Astrocyte (in vitro differentiated cells and primary cell): ENCODE measurements around the gene ZDHHC8. TPM values are rescaled to one million over a fixed set of nuclear protein-coding genes. Genes with fewer than 3 reads are reported as not detected.

Source experiments
- DNase-seq: peaks from one replicate; pipeline ENCODE4 v3.0.0-alpha.2; 2010; ENCODE audit warnings: low read depth
- FAIRE-seq: peaks from 2 replicates; lab custom pipeline; 2011; peaks lifted over from hg19 to GRCh38; lab: Jason Lieb, UNC
- H2AFZ ChIP-seq: 2 replicates; pipeline ENCODE4 v1.6.0; 2012; ENCODE audit warnings: low read depth, low read length, inconsistent platforms
- H3K27ac ChIP-seq: 2 replicates; pipeline ENCODE4 v1.5.1; 2011; ENCODE audit warnings: low read depth, low read length, inconsistent platforms
- H3K27me3 ChIP-seq: 2 replicates; pipeline ENCODE4 v1.6.0; 2011; ENCODE audit warnings: low read length, inconsistent platforms; ENCODE audit not compliant: insufficient read depth
- H3K36me3 ChIP-seq: 2 replicates; pipeline ENCODE4 v1.5.1; 2011; ENCODE audit warnings: low read length, inconsistent platforms; ENCODE audit not compliant: insufficient read depth
- H3K4me1 ChIP-seq: 2 replicates; pipeline ENCODE4 v1.5.1; 2011; ENCODE audit warnings: low read length, inconsistent platforms; ENCODE audit not compliant: insufficient read depth
- H3K4me2 ChIP-seq: 2 replicates; pipeline ENCODE4 v1.6.0; 2012; ENCODE audit warnings: low read length, inconsistent platforms
- H3K4me3 ChIP-seq: 2 replicates; pipeline ENCODE4 v1.5.1; 2011; ENCODE audit warnings: low read depth, mild to moderate bottlenecking, low read length, inconsistent platforms; ENCODE audit not compliant: insufficient read depth
- H3K79me2 ChIP-seq: 2 replicates; pipeline ENCODE4 v1.6.0; 2012; ENCODE audit warnings: mild to moderate bottlenecking, low read length, inconsistent platforms; ENCODE audit not compliant: insufficient read depth
- H3K9ac ChIP-seq: 2 replicates; pipeline ENCODE4 v1.6.0; 2012; ENCODE audit warnings: mild to moderate bottlenecking, low read length, inconsistent platforms
- H3K9me3 ChIP-seq: 2 replicates; pipeline ENCODE4 v1.5.1; 2012; ENCODE audit warnings: low read depth, mild to moderate bottlenecking, low read length, inconsistent platforms; ENCODE audit not compliant: insufficient read depth
- H4K20me1 ChIP-seq: 2 replicates; pipeline ENCODE4 v1.6.0; 2012; ENCODE audit warnings: low read length, inconsistent platforms; ENCODE audit not compliant: insufficient read depth
- H3K27ac Mint-ChIP-seq: one replicate; pipeline ENCODE4 v1.8.0; 2021; ENCODE audit warnings: mild to moderate bottlenecking, mixed read lengths; ENCODE audit not compliant: unreplicated experiment
- H3K27me3 Mint-ChIP-seq: one replicate; pipeline ENCODE4 v1.8.0; 2021; ENCODE audit warnings: low read depth, mixed read lengths; ENCODE audit not compliant: unreplicated experiment
- H3K36me3 Mint-ChIP-seq: one replicate; pipeline ENCODE4 v1.8.0; 2021; ENCODE audit warnings: low read depth, mixed read lengths; ENCODE audit not compliant: unreplicated experiment
- H3K4me1 Mint-ChIP-seq: one replicate; pipeline ENCODE4 v1.8.0; 2021; ENCODE audit warnings: low read depth, mixed read lengths; ENCODE audit not compliant: unreplicated experiment
- H3K4me3 Mint-ChIP-seq: one replicate; pipeline ENCODE4 v1.8.0; 2021; ENCODE audit warnings: mild to moderate bottlenecking, moderate library complexity, mixed read lengths; ENCODE audit not compliant: unreplicated experiment
- H3K9me3 Mint-ChIP-seq: one replicate; pipeline ENCODE4 v1.8.0; 2021; ENCODE audit warnings: mild to moderate bottlenecking, mixed read lengths; ENCODE audit not compliant: unreplicated experiment
- EZH2 ChIP-seq: IDR thresholded peaks from 2 replicates; pipeline ENCODE4 v1.6.1; 2012; ENCODE audit warnings: mild to moderate bottlenecking, low read length, inconsistent platforms; ENCODE audit not compliant: insufficient read depth
- total RNA-seq: library from RNA; stranded (reverse); gene quantifications from 2 replicates; pipeline ENCODE4 v1.2.1, GENCODE V29; 2021
- TF ChIP-seq, protein P1 (sequence below): IDR thresholded peaks from 2 replicates; pipeline ENCODE4 v1.5.1; 2011; ENCODE audit warnings: low read depth, mild to moderate bottlenecking, inconsistent platforms, low read length, moderate library complexity; ENCODE audit not compliant: insufficient read depth

ZDHHC8 gene
- total RNA-seq, 1 donor from 2014 or later = 88.3 TPM

DNA sequence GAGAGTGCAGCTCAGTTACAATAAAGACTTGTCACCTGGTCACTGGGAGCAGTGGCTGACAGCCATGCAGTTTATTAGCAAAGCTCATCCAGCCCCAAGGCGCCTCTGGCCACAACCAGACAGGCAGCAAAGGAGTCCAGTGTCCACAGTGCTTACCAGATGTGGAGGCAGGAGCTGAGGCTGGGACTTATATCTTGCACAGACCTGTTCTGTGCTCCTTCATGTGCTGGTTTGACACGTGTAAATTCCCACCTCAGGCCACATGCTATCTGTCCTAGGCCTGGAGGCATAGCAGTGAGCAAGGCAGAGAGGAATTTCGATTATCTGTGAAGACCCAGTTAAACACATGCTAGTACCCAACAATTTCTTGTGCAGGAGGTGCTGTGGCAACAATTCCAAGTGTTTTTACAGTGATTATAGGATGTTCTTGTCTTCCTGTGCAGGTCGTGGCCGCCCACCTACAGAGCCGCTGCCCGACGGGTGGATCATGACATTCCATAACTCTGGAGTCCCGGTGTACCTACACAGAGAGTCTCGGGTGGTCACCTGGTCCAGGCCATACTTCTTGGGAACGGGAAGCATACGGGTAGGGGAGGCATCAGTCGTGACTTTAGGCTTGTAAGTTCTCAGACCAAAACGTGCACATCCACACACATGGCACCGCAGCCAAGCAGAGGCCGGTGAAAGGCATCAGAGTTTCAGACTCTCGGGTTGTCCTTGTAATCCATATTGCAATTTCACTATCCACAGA is 42.2 kb upstream of the ZDHHC8 start:
- no peaks in the 10 kb centered on the region for H3K9me3 ChIP-seq
- Mint-ChIP-seq H3K27me3 (no peaks in the 10 kb centered on the region), H3K36me3 (peaks cover 44% of the 10 kb centered on the region), H3K9me3 (no peaks in the 10 kb centered on the region), H3K4me3 (no peak overlapping the region), H3K27ac (no peak overlapping the region), H3K4me1 (peaks cover 2% of the 10 kb centered on the region)
- peaks cover 68% of the 10 kb centered on the region for H3K36me3 ChIP-seq
- no peaks in the 10 kb centered on the region for H3K4me1 ChIP-seq
- no peak for FAIRE-seq
- no peak overlapping the region for H3K4me2 ChIP-seq
- H4K20me1 ChIP-seq = peaks cover 93% of the 10 kb centered on the region
- no peaks in the 10 kb centered on the region for H3K27me3 ChIP-seq
- no peak overlapping the region for H3K4me3 ChIP-seq
- TF ChIP-seq, protein P1, sequence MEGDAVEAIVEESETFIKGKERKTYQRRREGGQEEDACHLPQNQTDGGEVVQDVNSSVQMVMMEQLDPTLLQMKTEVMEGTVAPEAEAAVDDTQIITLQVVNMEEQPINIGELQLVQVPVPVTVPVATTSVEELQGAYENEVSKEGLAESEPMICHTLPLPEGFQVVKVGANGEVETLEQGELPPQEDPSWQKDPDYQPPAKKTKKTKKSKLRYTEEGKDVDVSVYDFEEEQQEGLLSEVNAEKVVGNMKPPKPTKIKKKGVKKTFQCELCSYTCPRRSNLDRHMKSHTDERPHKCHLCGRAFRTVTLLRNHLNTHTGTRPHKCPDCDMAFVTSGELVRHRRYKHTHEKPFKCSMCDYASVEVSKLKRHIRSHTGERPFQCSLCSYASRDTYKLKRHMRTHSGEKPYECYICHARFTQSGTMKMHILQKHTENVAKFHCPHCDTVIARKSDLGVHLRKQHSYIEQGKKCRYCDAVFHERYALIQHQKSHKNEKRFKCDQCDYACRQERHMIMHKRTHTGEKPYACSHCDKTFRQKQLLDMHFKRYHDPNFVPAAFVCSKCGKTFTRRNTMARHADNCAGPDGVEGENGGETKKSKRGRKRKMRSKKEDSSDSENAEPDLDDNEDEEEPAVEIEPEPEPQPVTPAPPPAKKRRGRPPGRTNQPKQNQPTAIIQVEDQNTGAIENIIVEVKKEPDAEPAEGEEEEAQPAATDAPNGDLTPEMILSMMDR = no peak
- TF ChIP-seq EZH2 = no peak
- no peak for DNase-seq
- peaks cover 94% of the 10 kb centered on the region for H3K79me2 ChIP-seq
- no peak overlapping the region for H3K27ac ChIP-seq
- H3K9ac ChIP-seq = no peak overlapping the region
- H2AFZ ChIP-seq = no peak overlapping the region

DNA sequence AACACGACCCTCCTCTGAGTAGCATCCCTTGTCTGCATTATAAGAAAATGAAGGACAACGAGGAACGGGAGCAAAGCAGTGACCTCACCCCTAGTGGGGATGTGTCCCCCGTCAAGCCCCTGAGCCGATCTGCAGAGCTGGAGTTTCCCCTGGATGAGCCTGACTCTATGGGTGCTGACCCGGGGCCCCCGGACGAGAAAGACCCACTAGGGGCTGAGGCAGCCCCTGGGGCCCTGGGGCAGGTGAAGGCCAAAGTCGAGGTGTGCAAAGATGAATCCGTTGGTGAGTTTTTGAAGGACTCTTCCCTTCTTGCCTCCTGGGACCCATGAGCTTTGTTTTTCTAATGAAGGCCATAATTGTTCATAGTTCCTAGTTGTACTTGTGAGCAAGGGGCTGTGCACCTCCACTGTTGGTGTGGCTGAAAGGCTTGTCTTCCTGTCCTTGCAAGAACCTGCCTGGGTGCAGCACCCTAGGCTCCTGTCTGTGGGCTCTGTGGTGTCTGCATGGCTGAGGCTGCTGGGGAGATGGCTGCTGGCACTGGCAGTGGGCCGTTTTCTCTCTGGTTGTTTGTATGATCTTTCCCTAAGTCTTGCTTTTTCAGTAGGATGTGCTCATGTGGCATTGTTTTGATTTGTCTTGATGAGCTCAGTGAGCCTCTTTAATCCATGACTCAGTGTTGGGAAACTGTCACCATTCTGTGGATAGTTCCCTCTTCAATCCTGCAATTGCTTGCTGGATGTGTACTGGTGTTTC is 41.5 kb upstream of the ZDHHC8 start:
- H3K36me3 ChIP-seq = peaks cover 76% of the 10 kb centered on the region
- Mint-ChIP-seq H3K4me1 (no peaks in the 10 kb centered on the region), H3K9me3 (no peaks in the 10 kb centered on the region), H3K27ac (no peak overlapping the region), H3K27me3 (no peaks in the 10 kb centered on the region), H3K36me3 (peaks cover 49% of the 10 kb centered on the region), H3K4me3 (no peak overlapping the region)
- H3K9me3 ChIP-seq = no peaks in the 10 kb centered on the region
- no peak overlapping the region for H3K4me2 ChIP-seq
- H3K4me3 ChIP-seq = no peak overlapping the region
- H3K79me2 ChIP-seq = peaks cover 93% of the 10 kb centered on the region
- H3K27ac ChIP-seq = peak overlapping the region; percentile 22
- H3K4me1 ChIP-seq = no peaks in the 10 kb centered on the region
- no peak for TF ChIP-seq EZH2
- TF ChIP-seq, protein P1 = no peak
- DNase-seq (no peak), FAIRE-seq (no peak)
- H2AFZ ChIP-seq = no peak overlapping the region
- no peak overlapping the region for H3K9ac ChIP-seq
- H4K20me1 ChIP-seq = peaks cover 89% of the 10 kb centered on the region
- H3K27me3 ChIP-seq = no peaks in the 10 kb centered on the region
